CD4-positive, alpha-beta T cell treated with Interleukin-1 beta for 1 hour (primary cell): ENCODE measurements around the gene RANBP9.

Experiments used
- DNase-seq, 2 donors: peaks; one replicate each; pipeline ENCODE4 v3.0.0-alpha.2; 2020 to 2022

Gene RANBP9

GRCh38 chr6:13643125-13643524 is 68.5 kb downstream of the RANBP9 start:
- no peak for DNase-seq

GRCh38 chr6:13641315-13641714 is 70.3 kb downstream of the RANBP9 start:
- no peak for DNase-seq

GRCh38 chr6:13638626-13639025 is 73.0 kb downstream of the RANBP9 start:
- no peak for DNase-seq

- no peak for DNase-seq
Observed at GRCh38 chr6:13638014-13638413, 73.6 kb downstream of the RANBP9 start.

GRCh38 chr6:13635948-13636658 is 75.5 kb downstream of the RANBP9 start:
- no peak for DNase-seq

GRCh38 chr6:13633343-13633742 is 78.3 kb downstream of the RANBP9 start:
- DNase-seq, result no peak

- no peak for DNase-seq
Observed at GRCh38 chr6:13630499-13630898, 81.1 kb downstream of the RANBP9 start.

GRCh38 chr6:13629459-13630116 is 82.0 kb downstream of the RANBP9 start:
- DNase-seq, result no peak

- peak in 1 of 2 donors; percentile 52 for DNase-seq
Observed at GRCh38 chr6:13624871-13625288, 86.8 kb downstream of the RANBP9 start.

- no peak for DNase-seq
Observed at GRCh38 chr6:13617066-13617465, 94.6 kb downstream of the RANBP9 start.

GRCh38 chr6:13615792-13616120 is 95.9 kb downstream of the RANBP9 start:
- peak; percentile 12 to 39 for DNase-seq

GRCh38 chr6:13614926-13615791 is 96.5 kb downstream of the RANBP9 start, which contains the start of gene NOL7:
TSS of gene NOL7 (plus strand) at chr6:13615335. CDS start at chr6:13615359, 24 bp downstream.
- peak; percentile 97 to 98 for DNase-seq

GRCh38 chr6:13614126-13614925 is 97.3 kb downstream of the RANBP9 start:
- DNase-seq, result no peak

GRCh38 chr6:13613029-13613594 is 98.5 kb downstream of the RANBP9 start:
- no peak for DNase-seq

GRCh38 chr6:13611715-13612114 is 99.9 kb downstream of the RANBP9 start:
- DNase-seq, result no peak

- DNase-seq, result no peak
Observed at GRCh38 chr6:13605634-13606033, 106.0 kb downstream of the RANBP9 start.

- no peak for DNase-seq
Observed at GRCh38 chr6:13604546-13605416, 106.9 kb downstream of the RANBP9 start.

GRCh38 chr6:13604135-13604534 is 107.5 kb downstream of the RANBP9 start:
- DNase-seq, result no peak

GRCh38 chr6:13600036-13600435 is 111.6 kb downstream of the RANBP9 start:
- no peak for DNase-seq

- DNase-seq, result no peak
Observed at GRCh38 chr6:13597073-13597472, 114.6 kb downstream of the RANBP9 start.

- DNase-seq, result no peak
Observed at GRCh38 chr6:13593720-13594119, 117.9 kb downstream of the RANBP9 start.
